ENCODE results near the gene LARGE1.

DNA sequence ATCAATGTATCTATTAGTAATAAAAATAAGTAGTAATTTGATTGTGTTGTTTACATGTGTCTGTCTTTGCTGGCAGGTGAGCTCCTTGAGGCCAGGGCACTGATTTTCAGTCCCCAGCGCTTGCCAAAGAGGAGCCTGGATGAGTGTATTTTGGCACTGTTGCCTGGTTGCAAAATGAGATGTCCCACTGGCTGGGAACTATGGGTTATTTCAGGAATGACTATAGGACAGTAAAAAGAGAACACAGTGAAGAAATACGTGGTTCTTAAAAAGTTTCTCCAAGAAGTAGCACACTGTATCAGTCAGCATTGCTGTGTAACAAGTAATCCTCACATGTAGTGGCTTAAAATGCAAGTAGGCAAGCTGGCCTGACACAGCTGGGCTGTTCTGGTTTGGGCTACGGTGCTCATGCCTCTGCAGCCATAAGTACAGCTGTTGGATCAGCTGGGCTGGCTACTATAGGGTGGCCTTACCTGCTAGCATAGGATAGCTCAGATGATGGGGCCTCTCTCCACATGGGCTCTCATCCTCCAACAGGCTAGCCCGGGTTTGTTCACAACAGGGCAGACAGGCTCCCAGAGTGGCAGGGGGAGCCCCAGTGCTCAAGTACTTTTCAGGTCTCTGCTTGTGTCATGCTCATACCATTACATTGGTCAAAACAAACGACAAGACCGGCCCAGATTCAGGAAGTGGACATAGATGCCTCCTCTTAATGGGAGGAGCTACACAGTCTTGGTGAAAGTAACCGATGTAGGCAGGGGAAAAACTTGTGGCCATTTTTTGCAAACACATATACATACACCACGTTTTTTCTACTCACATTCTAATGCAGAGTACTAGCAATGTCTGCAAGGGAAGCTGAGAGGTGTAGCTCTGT lies 399.1 kb downstream of the LARGE1 start:
- no peak for TF ChIP-seq POLR2AphosphoS5 (IDR thresholded peaks at IDR 0.05)
- TF ChIP-seq, protein P1, sequence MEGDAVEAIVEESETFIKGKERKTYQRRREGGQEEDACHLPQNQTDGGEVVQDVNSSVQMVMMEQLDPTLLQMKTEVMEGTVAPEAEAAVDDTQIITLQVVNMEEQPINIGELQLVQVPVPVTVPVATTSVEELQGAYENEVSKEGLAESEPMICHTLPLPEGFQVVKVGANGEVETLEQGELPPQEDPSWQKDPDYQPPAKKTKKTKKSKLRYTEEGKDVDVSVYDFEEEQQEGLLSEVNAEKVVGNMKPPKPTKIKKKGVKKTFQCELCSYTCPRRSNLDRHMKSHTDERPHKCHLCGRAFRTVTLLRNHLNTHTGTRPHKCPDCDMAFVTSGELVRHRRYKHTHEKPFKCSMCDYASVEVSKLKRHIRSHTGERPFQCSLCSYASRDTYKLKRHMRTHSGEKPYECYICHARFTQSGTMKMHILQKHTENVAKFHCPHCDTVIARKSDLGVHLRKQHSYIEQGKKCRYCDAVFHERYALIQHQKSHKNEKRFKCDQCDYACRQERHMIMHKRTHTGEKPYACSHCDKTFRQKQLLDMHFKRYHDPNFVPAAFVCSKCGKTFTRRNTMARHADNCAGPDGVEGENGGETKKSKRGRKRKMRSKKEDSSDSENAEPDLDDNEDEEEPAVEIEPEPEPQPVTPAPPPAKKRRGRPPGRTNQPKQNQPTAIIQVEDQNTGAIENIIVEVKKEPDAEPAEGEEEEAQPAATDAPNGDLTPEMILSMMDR (IDR thresholded peaks at IDR 0.05), result no peak
